ENCODE measurements around the gene KCNIP1.

Gene KCNIP1

DNA sequence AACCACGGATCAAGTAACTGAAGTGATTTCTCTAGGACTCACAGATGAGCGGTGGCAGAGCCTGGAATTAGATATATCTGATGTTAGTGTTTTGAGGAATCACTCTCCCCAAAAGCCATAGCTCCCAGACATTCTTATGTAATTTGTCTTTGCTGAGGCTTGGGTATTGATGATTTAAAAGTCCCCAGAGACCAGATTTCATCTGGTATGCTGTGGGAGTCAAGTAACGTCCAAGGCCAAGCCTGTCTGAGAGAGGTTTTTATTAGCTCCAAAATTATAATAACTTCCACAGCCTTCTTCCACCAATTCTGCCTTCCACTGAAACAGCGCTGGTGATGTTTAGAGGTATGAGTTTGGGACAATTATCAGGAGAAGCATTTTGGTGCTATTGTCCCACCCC, 21.3 kb upstream of the KCNIP1 start:
- Histone ChIP-seq H3K36me3 (ENCODE audit: control insufficient read depth in 2 of 2, insufficient read depth in 2 of 2, low read length in 2 of 2) (no peaks in the 10 kb centered on the region), H3K27me3 (ENCODE audit: control insufficient read depth in 2 of 2, insufficient read depth in 2 of 2, low read length in 2 of 2) (no peaks in the 10 kb centered on the region), H3K9me3 (ENCODE audit: control insufficient read depth in 2 of 2, low read length in 2 of 2) (no peaks in the 10 kb centered on the region), H3K9ac (ENCODE audit: low read depth in 1 of 2, low read length in 2 of 2) (no peak overlapping the region), H3K4me1 (ENCODE audit: control insufficient read depth in 2 of 2, insufficient read depth in 2 of 2, low read length in 2 of 2) (no peaks in the 10 kb centered on the region), H3K27ac (ENCODE audit: low read depth in 2 of 2, low read length in 2 of 2) (no peak overlapping the region), H3K4me3 (ENCODE audit: low read length in 2 of 2) (no peak overlapping the region)

DNA sequence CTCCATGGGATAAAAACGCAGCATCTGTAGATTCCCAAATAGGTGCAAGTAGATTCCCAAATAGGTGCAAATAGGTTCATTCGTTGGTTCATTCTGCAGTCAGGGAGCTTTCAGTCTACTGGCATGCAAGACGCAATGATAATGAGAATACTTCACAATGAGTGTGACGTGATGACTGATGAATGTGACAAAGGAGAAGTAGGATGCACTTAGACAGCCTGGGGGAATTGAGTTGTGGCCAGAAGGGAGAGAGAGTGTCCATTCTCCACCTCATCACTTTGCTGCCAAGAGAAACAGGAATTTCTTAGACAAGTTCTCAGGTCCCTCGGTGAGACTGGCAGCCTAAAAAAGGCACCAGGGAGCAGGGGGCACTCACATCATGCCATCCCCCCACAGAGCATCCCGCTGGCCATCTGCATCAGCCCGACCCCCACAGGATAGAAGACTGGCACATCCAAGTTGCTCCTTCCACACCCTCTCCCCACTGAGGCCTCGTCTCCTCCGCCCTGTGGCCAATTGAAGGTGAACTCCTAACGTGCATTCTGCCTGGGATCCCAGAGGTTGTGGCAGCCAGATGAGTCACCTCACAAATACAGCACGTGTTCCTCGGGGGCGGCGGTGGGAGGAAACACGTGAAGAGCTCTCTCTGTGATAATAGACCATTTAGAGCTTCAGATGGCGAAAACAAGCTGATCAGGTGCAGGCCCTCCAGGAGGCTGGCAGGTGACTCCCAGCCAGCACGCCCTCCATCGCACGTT, 19.9 kb upstream of the KCNIP1 start:
- Histone ChIP-seq H3K9me3 (ENCODE audit: control insufficient read depth in 2 of 2, low read length in 2 of 2) (no peaks in the 10 kb centered on the region), H3K36me3 (ENCODE audit: control insufficient read depth in 2 of 2, insufficient read depth in 2 of 2, low read length in 2 of 2) (no peaks in the 10 kb centered on the region), H3K27ac (ENCODE audit: low read depth in 2 of 2, low read length in 2 of 2) (no peak overlapping the region), H3K9ac (ENCODE audit: low read depth in 1 of 2, low read length in 2 of 2) (no peak overlapping the region), H3K4me1 (ENCODE audit: control insufficient read depth in 2 of 2, insufficient read depth in 2 of 2, low read length in 2 of 2) (no peaks in the 10 kb centered on the region), H3K4me3 (ENCODE audit: low read length in 2 of 2) (no peak overlapping the region), H3K27me3 (ENCODE audit: control insufficient read depth in 2 of 2, insufficient read depth in 2 of 2, low read length in 2 of 2) (no peaks in the 10 kb centered on the region)

DNA sequence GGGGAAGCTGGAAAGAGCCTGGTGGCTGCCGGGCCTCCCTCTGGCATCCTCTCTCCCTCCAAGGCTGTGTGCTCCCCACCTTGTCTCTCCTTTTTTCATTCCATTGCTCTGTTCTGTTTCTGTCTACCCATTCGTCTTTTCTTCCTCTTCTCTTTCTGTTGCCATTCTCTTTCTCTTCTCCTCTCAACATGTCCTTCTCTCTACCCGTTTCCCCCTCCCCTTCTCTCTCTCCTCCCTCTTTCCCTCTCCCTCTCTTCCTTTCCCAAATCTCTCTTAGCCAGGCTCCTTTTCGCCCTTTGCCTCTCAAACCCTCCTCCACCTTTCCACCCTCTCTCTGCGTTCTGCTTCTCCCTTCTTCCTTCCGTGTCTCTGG, 19.4 kb upstream of the KCNIP1 start:
- Histone ChIP-seq H3K4me1 (ENCODE audit: control insufficient read depth in 2 of 2, insufficient read depth in 2 of 2, low read length in 2 of 2) (no peaks in the 10 kb centered on the region), H3K9me3 (ENCODE audit: control insufficient read depth in 2 of 2, low read length in 2 of 2) (no peaks in the 10 kb centered on the region), H3K27ac (ENCODE audit: low read depth in 2 of 2, low read length in 2 of 2) (no peak overlapping the region), H3K9ac (ENCODE audit: low read depth in 1 of 2, low read length in 2 of 2) (no peak overlapping the region), H3K27me3 (ENCODE audit: control insufficient read depth in 2 of 2, insufficient read depth in 2 of 2, low read length in 2 of 2) (no peaks in the 10 kb centered on the region), H3K4me3 (ENCODE audit: low read length in 2 of 2) (no peak overlapping the region), H3K36me3 (ENCODE audit: control insufficient read depth in 2 of 2, insufficient read depth in 2 of 2, low read length in 2 of 2) (no peaks in the 10 kb centered on the region)

DNA sequence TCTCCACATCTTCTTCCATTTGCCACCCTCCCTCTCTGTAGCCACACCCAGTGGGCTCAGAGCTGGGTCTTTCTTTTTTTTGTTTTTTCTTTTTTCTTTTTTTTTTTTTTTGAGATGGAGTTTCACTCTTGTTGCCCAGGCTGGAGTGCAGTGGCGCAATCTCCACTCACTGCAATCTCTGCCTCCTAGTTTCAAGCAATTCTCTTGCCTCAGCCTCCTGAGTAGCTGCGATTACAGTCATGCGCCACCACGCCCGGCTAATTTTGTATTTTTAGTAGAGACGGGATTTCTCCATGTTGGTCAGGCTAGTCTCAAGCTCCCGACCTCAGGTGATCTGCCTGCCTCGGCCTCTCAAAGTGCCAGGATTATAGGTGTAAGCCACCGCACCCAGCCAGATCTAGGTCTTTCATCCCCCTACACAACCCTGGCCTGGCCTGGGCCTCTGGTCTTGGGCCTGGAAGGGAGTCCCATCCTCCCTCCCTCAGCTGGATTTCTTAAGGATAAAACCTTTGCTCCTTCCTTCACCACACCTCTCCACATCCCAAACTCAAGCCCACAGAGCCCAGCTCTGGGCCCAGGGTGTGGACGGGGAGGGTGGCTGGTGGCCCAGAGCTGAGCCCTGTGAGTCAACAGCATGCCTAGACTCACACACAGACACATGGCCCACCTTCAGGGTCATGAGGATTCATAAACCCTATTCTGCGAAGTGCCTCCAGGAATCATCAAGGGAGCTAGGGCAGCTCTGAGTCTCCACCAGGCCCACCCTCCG, 18.8 kb upstream of the KCNIP1 start:
- Histone ChIP-seq H3K27ac (ENCODE audit: low read depth in 2 of 2, low read length in 2 of 2) (no peak overlapping the region), H3K36me3 (ENCODE audit: control insufficient read depth in 2 of 2, insufficient read depth in 2 of 2, low read length in 2 of 2) (no peaks in the 10 kb centered on the region), H3K9ac (ENCODE audit: low read depth in 1 of 2, low read length in 2 of 2) (no peak overlapping the region), H3K4me1 (ENCODE audit: control insufficient read depth in 2 of 2, insufficient read depth in 2 of 2, low read length in 2 of 2) (no peaks in the 10 kb centered on the region), H3K27me3 (ENCODE audit: control insufficient read depth in 2 of 2, insufficient read depth in 2 of 2, low read length in 2 of 2) (no peaks in the 10 kb centered on the region), H3K4me3 (ENCODE audit: low read length in 2 of 2) (no peak overlapping the region), H3K9me3 (ENCODE audit: control insufficient read depth in 2 of 2, low read length in 2 of 2) (no peaks in the 10 kb centered on the region)

DNA sequence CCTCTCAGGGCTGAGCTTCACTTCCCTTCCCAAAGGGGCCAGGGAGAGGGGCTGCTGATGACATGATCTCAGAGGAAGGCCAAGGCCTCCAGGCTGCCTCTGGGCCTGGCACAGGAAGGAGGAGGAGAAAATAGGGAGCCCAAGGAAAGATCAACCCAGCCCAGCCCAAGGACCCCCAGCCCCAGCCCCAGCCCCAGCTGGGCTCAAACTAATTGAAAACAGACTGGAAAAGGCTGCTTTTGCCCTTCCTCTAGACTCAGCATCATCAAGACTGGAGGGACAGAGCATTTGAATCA, 18.3 kb upstream of the KCNIP1 start:
- H3K9ac ChIP-seq (ENCODE audit: low read depth in 1 of 2, low read length in 2 of 2): no peak overlapping the region
- H3K27me3 ChIP-seq (ENCODE audit: control insufficient read depth in 2 of 2, insufficient read depth in 2 of 2, low read length in 2 of 2): no peaks in the 10 kb centered on the region
- H3K4me1 ChIP-seq (ENCODE audit: control insufficient read depth in 2 of 2, insufficient read depth in 2 of 2, low read length in 2 of 2): no peaks in the 10 kb centered on the region
- no peaks in the 10 kb centered on the region for H3K36me3 ChIP-seq (ENCODE audit: control insufficient read depth in 2 of 2, insufficient read depth in 2 of 2, low read length in 2 of 2)
- no peaks in the 10 kb centered on the region for H3K9me3 ChIP-seq (ENCODE audit: control insufficient read depth in 2 of 2, low read length in 2 of 2)
- no peak overlapping the region for H3K4me3 ChIP-seq (ENCODE audit: low read length in 2 of 2)
- no peak overlapping the region for H3K27ac ChIP-seq (ENCODE audit: low read depth in 2 of 2, low read length in 2 of 2)

DNA sequence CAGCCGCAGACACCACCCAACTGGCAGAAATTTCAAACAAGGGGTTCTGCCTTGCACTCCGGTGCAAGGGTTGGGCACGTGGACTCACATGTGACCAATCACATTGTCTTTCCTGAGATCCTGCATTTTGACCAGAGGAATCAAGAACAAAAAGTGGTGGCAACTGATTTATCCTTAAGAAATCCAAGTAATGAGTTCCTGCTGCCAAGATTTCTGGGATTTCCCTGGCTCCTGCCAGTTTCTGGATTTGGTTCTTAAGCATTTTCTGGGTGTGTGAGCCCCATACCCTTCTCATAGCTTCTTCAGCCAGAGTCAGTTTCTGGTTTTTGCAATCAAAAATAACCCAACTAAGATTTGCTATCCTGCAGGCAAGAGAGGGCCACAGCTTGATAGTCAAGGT, 17.4 kb upstream of the KCNIP1 start:
- H3K27ac ChIP-seq (ENCODE audit: low read depth in 2 of 2, low read length in 2 of 2): no peak overlapping the region
- H3K36me3 ChIP-seq (ENCODE audit: control insufficient read depth in 2 of 2, insufficient read depth in 2 of 2, low read length in 2 of 2): no peaks in the 10 kb centered on the region
- no peak overlapping the region for H3K4me3 ChIP-seq (ENCODE audit: low read length in 2 of 2)
- no peaks in the 10 kb centered on the region for H3K27me3 ChIP-seq (ENCODE audit: control insufficient read depth in 2 of 2, insufficient read depth in 2 of 2, low read length in 2 of 2)
- H3K9me3 ChIP-seq (ENCODE audit: control insufficient read depth in 2 of 2, low read length in 2 of 2): no peaks in the 10 kb centered on the region
- H3K9ac ChIP-seq (ENCODE audit: low read depth in 1 of 2, low read length in 2 of 2): no peak overlapping the region
- no peaks in the 10 kb centered on the region for H3K4me1 ChIP-seq (ENCODE audit: control insufficient read depth in 2 of 2, insufficient read depth in 2 of 2, low read length in 2 of 2)

DNA sequence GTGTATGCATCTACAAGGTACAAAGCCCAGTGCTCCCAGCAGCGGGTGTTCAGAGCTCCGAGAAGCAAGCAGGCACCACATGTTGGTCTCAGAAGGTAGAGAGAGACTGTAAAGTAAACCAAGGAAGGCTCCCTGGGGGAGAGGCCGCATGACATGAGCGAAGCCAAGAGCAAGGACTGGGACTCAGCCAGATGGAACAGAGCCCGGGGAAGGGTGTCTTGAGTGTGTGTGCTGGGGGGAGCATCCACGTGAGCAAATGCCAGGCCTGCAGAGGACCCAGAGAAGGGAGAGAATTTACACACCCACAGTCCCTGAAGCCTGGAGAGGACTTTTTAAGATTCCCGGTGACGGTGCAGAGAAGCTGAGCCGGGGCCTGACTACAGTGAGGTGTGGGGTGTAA, 15.2 kb upstream of the KCNIP1 start:
- Histone ChIP-seq H3K9me3 (ENCODE audit: control insufficient read depth in 2 of 2, low read length in 2 of 2) (no peaks in the 10 kb centered on the region), H3K27ac (ENCODE audit: low read depth in 2 of 2, low read length in 2 of 2) (no peak overlapping the region), H3K4me3 (ENCODE audit: low read length in 2 of 2) (no peak overlapping the region), H3K36me3 (ENCODE audit: control insufficient read depth in 2 of 2, insufficient read depth in 2 of 2, low read length in 2 of 2) (no peaks in the 10 kb centered on the region), H3K9ac (ENCODE audit: low read depth in 1 of 2, low read length in 2 of 2) (no peak overlapping the region), H3K4me1 (ENCODE audit: control insufficient read depth in 2 of 2, insufficient read depth in 2 of 2, low read length in 2 of 2) (no peaks in the 10 kb centered on the region), H3K27me3 (ENCODE audit: control insufficient read depth in 2 of 2, insufficient read depth in 2 of 2, low read length in 2 of 2) (no peaks in the 10 kb centered on the region)

DNA sequence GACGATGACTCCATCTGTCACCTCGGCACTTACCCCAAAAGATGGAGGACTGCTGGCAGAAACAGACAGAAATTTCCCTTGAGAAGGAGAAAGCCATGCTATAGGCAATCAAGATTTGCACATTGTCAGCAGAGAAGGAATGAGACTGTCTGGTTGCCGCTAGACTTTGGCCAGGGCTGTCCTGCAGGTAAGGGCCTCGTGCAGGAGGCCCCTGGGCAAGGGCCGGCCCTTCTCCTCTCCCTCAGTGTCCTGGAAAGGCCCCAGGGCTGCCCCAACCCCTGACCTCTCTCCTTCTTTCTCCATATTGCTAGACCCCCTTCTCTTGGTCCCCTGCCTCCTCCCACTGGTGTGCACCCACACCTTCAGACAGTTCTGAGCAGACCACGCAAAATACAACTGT, 14.6 kb upstream of the KCNIP1 start:
- Histone ChIP-seq H3K27me3 (ENCODE audit: control insufficient read depth in 2 of 2, insufficient read depth in 2 of 2, low read length in 2 of 2) (no peaks in the 10 kb centered on the region), H3K9ac (ENCODE audit: low read depth in 1 of 2, low read length in 2 of 2) (no peak overlapping the region), H3K36me3 (ENCODE audit: control insufficient read depth in 2 of 2, insufficient read depth in 2 of 2, low read length in 2 of 2) (no peaks in the 10 kb centered on the region), H3K27ac (ENCODE audit: low read depth in 2 of 2, low read length in 2 of 2) (no peak overlapping the region), H3K4me3 (ENCODE audit: low read length in 2 of 2) (no peak overlapping the region), H3K4me1 (ENCODE audit: control insufficient read depth in 2 of 2, insufficient read depth in 2 of 2, low read length in 2 of 2) (no peaks in the 10 kb centered on the region), H3K9me3 (ENCODE audit: control insufficient read depth in 2 of 2, low read length in 2 of 2) (no peaks in the 10 kb centered on the region)

DNA sequence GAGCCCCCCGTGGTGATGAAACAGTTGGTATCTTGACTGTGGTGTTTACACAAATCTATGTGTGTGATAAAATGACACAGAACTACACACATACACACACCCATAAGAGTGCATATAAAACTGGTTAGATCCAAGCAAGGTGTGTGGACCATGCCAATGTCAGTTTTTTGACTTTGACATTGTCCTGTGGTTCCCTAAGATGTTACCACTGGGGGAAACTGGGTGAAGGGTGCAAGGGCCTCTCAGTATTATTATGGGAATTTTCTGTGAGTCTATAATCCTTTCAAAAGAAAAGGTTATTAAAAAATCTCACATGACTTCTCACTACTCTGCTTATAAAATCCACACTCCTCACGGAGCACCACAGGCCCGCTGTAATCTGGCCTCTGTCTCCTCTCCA, 13.4 kb upstream of the KCNIP1 start:
- no peak overlapping the region for H3K4me3 ChIP-seq (ENCODE audit: low read length in 2 of 2)
- H3K9me3 ChIP-seq (ENCODE audit: control insufficient read depth in 2 of 2, low read length in 2 of 2): no peaks in the 10 kb centered on the region
- no peak overlapping the region for H3K9ac ChIP-seq (ENCODE audit: low read depth in 1 of 2, low read length in 2 of 2)
- no peaks in the 10 kb centered on the region for H3K27me3 ChIP-seq (ENCODE audit: control insufficient read depth in 2 of 2, insufficient read depth in 2 of 2, low read length in 2 of 2)
- H3K36me3 ChIP-seq (ENCODE audit: control insufficient read depth in 2 of 2, insufficient read depth in 2 of 2, low read length in 2 of 2): no peaks in the 10 kb centered on the region
- no peaks in the 10 kb centered on the region for H3K4me1 ChIP-seq (ENCODE audit: control insufficient read depth in 2 of 2, insufficient read depth in 2 of 2, low read length in 2 of 2)
- no peak overlapping the region for H3K27ac ChIP-seq (ENCODE audit: low read depth in 2 of 2, low read length in 2 of 2)

DNA sequence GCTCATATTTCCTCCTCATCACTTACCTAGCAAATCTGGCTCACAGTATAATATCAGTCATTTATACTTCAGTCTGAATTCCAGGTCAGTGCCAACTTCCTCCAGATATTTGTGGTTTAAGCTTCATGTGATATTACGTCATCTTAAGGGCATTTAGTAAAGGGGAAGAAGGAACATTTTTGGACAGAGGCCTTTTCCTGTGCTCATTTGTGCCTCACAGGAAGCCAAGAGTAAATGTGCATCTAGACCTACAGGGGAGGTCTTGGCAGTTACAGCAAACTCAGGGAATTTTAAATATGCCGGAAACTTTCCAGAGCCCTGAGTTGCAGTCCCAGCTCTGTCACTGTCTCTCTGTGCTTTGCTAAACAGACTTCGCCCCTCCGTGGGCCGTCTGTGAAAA, 12.3 kb upstream of the KCNIP1 start:
- H3K4me3 ChIP-seq (ENCODE audit: low read length in 2 of 2): no peak overlapping the region
- H3K4me1 ChIP-seq (ENCODE audit: control insufficient read depth in 2 of 2, insufficient read depth in 2 of 2, low read length in 2 of 2): no peaks in the 10 kb centered on the region
- no peaks in the 10 kb centered on the region for H3K27me3 ChIP-seq (ENCODE audit: control insufficient read depth in 2 of 2, insufficient read depth in 2 of 2, low read length in 2 of 2)
- H3K9ac ChIP-seq (ENCODE audit: low read depth in 1 of 2, low read length in 2 of 2): no peak overlapping the region
- H3K9me3 ChIP-seq (ENCODE audit: control insufficient read depth in 2 of 2, low read length in 2 of 2): no peaks in the 10 kb centered on the region
- H3K27ac ChIP-seq (ENCODE audit: low read depth in 2 of 2, low read length in 2 of 2): no peak overlapping the region
- H3K36me3 ChIP-seq (ENCODE audit: control insufficient read depth in 2 of 2, insufficient read depth in 2 of 2, low read length in 2 of 2): no peaks in the 10 kb centered on the region

Data from mucosa of rectum (tissue), 2 donors.